ENCODE data around the gene DCUN1D5. TPM values are rescaled to one million over a fixed set of nuclear protein-coding genes. Genes with fewer than 3 reads are reported as not detected.

DCUN1D5 gene
- total and polyA plus RNA-seq, 2 experiments from 2014 or later = 136 to 189 TPM

- ATAC-seq (peak; percentile 97), DNase-seq (ENCODE audit: low spot score) (peak; percentile 96)
- Histone ChIP-seq H3K9me2 (ENCODE audit: insufficient read depth) (no peaks in the 10 kb centered on the region), H3K27ac (ENCODE audit: low read depth) (no peak within 1 kb of the TSS), H4K20me1 (replicated peaks; ENCODE audit: insufficient read depth) (no peaks in the 10 kb centered on the region), H3K27me3 (ENCODE audit: insufficient read depth) (no peaks in the 10 kb centered on the region), H2AFZ (peak within 1 kb of the TSS; percentile 95), H3K4me2 (peak within 1 kb of the TSS; percentile 86), H3K4me3 (peak within 1 kb of the TSS; percentile 89), H3K79me2 (replicated peaks; ENCODE audit: insufficient read depth) (peaks cover 4% of the 10 kb centered on the region; the same call in 1 of the 2 replicates), H3K36me3 (ENCODE audit: insufficient read depth) (no peaks in the 10 kb centered on the region), H3F3A (replicated peaks; ENCODE audit: low read depth) (no peaks in the 10 kb centered on the region), H3K4me1 (ENCODE audit: insufficient read depth) (peaks cover 8% of the 10 kb centered on the region; the same call in 1 of the 2 replicates)
- no peak; the same call in none of the 2 replicates for TF ChIP-seq POLR2AphosphoS5 (IDR thresholded peaks at IDR 0.05; ENCODE audit: low read depth)
- no peak for TF ChIP-seq EZH2phosphoT487 (IDR thresholded peaks at IDR 0.05; ENCODE audit: unreplicated experiment)
- no peak for TF ChIP-seq JUNB (IDR thresholded peaks at IDR 0.05; ENCODE audit: unreplicated experiment)
- TF ChIP-seq, protein P1, sequence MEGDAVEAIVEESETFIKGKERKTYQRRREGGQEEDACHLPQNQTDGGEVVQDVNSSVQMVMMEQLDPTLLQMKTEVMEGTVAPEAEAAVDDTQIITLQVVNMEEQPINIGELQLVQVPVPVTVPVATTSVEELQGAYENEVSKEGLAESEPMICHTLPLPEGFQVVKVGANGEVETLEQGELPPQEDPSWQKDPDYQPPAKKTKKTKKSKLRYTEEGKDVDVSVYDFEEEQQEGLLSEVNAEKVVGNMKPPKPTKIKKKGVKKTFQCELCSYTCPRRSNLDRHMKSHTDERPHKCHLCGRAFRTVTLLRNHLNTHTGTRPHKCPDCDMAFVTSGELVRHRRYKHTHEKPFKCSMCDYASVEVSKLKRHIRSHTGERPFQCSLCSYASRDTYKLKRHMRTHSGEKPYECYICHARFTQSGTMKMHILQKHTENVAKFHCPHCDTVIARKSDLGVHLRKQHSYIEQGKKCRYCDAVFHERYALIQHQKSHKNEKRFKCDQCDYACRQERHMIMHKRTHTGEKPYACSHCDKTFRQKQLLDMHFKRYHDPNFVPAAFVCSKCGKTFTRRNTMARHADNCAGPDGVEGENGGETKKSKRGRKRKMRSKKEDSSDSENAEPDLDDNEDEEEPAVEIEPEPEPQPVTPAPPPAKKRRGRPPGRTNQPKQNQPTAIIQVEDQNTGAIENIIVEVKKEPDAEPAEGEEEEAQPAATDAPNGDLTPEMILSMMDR (conservative IDR thresholded peaks at IDR 0.05; ENCODE audit: low read depth in 2 of 2) = peak; percentile 41 to 55
- no peak for TF ChIP-seq ZNF114 (CRISPR knock-in tag; IDR thresholded peaks at IDR 0.05)
- TF ChIP-seq, protein P2, sequence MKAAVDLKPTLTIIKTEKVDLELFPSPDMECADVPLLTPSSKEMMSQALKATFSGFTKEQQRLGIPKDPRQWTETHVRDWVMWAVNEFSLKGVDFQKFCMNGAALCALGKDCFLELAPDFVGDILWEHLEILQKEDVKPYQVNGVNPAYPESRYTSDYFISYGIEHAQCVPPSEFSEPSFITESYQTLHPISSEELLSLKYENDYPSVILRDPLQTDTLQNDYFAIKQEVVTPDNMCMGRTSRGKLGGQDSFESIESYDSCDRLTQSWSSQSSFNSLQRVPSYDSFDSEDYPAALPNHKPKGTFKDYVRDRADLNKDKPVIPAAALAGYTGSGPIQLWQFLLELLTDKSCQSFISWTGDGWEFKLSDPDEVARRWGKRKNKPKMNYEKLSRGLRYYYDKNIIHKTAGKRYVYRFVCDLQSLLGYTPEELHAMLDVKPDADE (IDR thresholded peaks at IDR 0.05) = no peak
- no peak for TF ChIP-seq ZNF331 (CRISPR knock-in tag; IDR thresholded peaks at IDR 0.05; ENCODE audit: low read depth)
- TF ChIP-seq CREB1 (CRISPR knock-in tag; IDR thresholded peaks at IDR 0.05; ENCODE audit: low read depth) = peak; percentile 45; the same call in 1 of the 2 replicates
- Mint-ChIP-seq H3K4me3 (peak within 1 kb of the TSS; percentile 94), H3K9me3 (no peaks in the 10 kb centered on the region), H3K27ac (peak within 1 kb of the TSS; percentile 91), H3K27me3 (ENCODE audit: insufficient read depth, low read depth, poor library complexity) (peaks cover 7% of the 10 kb centered on the region), H3K36me3 (ENCODE audit: low read depth) (peaks cover 4% of the 10 kb centered on the region; the same call in 2 of the 3 replicates), H3K4me1 (peaks cover 11% of the 10 kb centered on the region; the same call in 2 of the 3 replicates)
These were observed 17.2 kb upstream of the DCUN1D5 start, which contains the start of gene DYNC2H1 for GRCh38 chr11:103108933-103109817. TSS of gene DYNC2H1 (plus strand) at chr11:103109426. CDS start at chr11:103109575, 149 bp downstream.

GRCh38 chr11:103097279-103097678, 5.3 kb upstream of the DCUN1D5 start:
- H3K4me3 Mint-ChIP-seq = no peak overlapping the region
- no peaks in the 10 kb centered on the region for H3K36me3 Mint-ChIP-seq (ENCODE audit: low read depth)

More at GRCh38 chr11:103097279-103097678, 5.3 kb upstream of the DCUN1D5 start:
- TF ChIP-seq, protein P2 (IDR thresholded peaks at IDR 0.05) = no peak
- TF ChIP-seq POLR2AphosphoS5 (IDR thresholded peaks at IDR 0.05; ENCODE audit: low read depth) (no peak), EZH2 (IDR thresholded peaks at IDR 0.05; ENCODE audit: low read depth, unreplicated experiment) (no peak), ZNF114 (CRISPR knock-in tag; IDR thresholded peaks at IDR 0.05) (no peak), STAT1 (IDR thresholded peaks at IDR 0.05; ENCODE audit: unreplicated experiment) (no peak), ZNF331 (CRISPR knock-in tag; IDR thresholded peaks at IDR 0.05; ENCODE audit: low read depth) (no peak)
- TF ChIP-seq, protein P1 (conservative IDR thresholded peaks at IDR 0.05; ENCODE audit: low read depth in 2 of 2) = no peak
- H3K27me3 Mint-ChIP-seq (ENCODE audit: insufficient read depth, low read depth, poor library complexity) = no peaks in the 10 kb centered on the region
- Histone ChIP-seq H2AFZ (no peak overlapping the region), H3K9me2 (ENCODE audit: insufficient read depth) (no peaks in the 10 kb centered on the region), H3K27ac (ENCODE audit: low read depth) (no peak overlapping the region), H3K36me3 (ENCODE audit: insufficient read depth) (no peaks in the 10 kb centered on the region), H3K79me2 (replicated peaks; ENCODE audit: insufficient read depth) (no peaks in the 10 kb centered on the region), H3K4me1 (ENCODE audit: insufficient read depth) (peaks cover 18% of the 10 kb centered on the region), H3K4me2 (no peak overlapping the region), H4K20me1 (replicated peaks; ENCODE audit: insufficient read depth) (no peaks in the 10 kb centered on the region), H3F3A (replicated peaks; ENCODE audit: low read depth) (no peaks in the 10 kb centered on the region), H3K27me3 (ENCODE audit: insufficient read depth) (no peaks in the 10 kb centered on the region), H3K4me3 (no peak overlapping the region)
- peaks cover 13% of the 10 kb centered on the region; the same call in 2 of the 3 replicates for H3K4me1 Mint-ChIP-seq
- H3K9me3 Mint-ChIP-seq = no peaks in the 10 kb centered on the region
- DNase-seq (ENCODE audit: low spot score) = no peak
- H3K27ac Mint-ChIP-seq = no peak overlapping the region
- ATAC-seq = no peak
